Fibroblast of skin of back (primary cell): ENCODE measurements around the gene MYBL2. TPM values are rescaled to one million over a fixed set of nuclear protein-coding genes. Genes with fewer than 3 reads are reported as not detected.
"Not testable (repeated sequence)": the region's sequence is repeated elsewhere in the genome, so short reads cannot be mapped to it uniquely, and the experiment has no call there.

ENCODE experiments used
- DNase-seq: peaks from one replicate; pipeline ENCODE4 v3.0.0-alpha.2; 2013
- polyA plus RNA-seq, 2 experiments: library from polyadenylated mRNA; unstranded; fragments of 120-200 nt; gene quantifications; one replicate each; pipeline ENCODE4 v1.2.1, GENCODE V29; 2013; ENCODE audit not compliant: insufficient read length in 2 of 2

Gene MYBL2
- 114 TPM for polyA plus RNA-seq (2013, experiment 1 of 2; ENCODE audit: insufficient read length)
- polyA plus RNA-seq (2013, experiment 2 of 2; ENCODE audit: insufficient read length), result 13.7 TPM

GRCh38 chr20:43666376-43667328 is at the start of gene MYBL2:
MYBL2 (plus strand) TSS chr20:43667114; CDS start chr20:43667284, 170 bp downstream.
- DNase-seq, result peak; percentile 63

- no peak for DNase-seq
These were observed 35.3 kb upstream of the MYBL2 start for GRCh38 chr20:43631598-43631997.

GRCh38 chr20:43636429-43636828 is 30.5 kb upstream of the MYBL2 start:
- no peak for DNase-seq

GRCh38 chr20:43642548-43642947 is 24.4 kb upstream of the MYBL2 start:
- no peak for DNase-seq

GRCh38 chr20:43650997-43651525 is 15.9 kb upstream of the MYBL2 start:
- no peak for DNase-seq

GRCh38 chr20:43651650-43652184 is 15.2 kb upstream of the MYBL2 start:
- not testable (repeated sequence) for DNase-seq

- DNase-seq, result no peak
These were observed 12.9 kb upstream of the MYBL2 start for GRCh38 chr20:43653966-43654365.

- DNase-seq, result not testable (repeated sequence)
These were observed 11.7 kb upstream of the MYBL2 start for GRCh38 chr20:43655176-43655575.

- DNase-seq, result no peak
These were observed 11.0 kb upstream of the MYBL2 start for GRCh38 chr20:43655937-43656336.

- DNase-seq, result peak; percentile 50
These were observed 8.7 kb upstream of the MYBL2 start for GRCh38 chr20:43658069-43658722.

GRCh38 chr20:43658723-43659419 is 8.0 kb upstream of the MYBL2 start:
- no peak for DNase-seq

GRCh38 chr20:43662943-43663655 is 3.8 kb upstream of the MYBL2 start:
- no peak for DNase-seq

GRCh38 chr20:43665466-43666176 is 1.3 kb upstream of the MYBL2 start:
- no peak for DNase-seq

- DNase-seq, result peak; percentile 34
These were observed 623 bp downstream of the MYBL2 start for GRCh38 chr20:43667341-43668132.

GRCh38 chr20:43669332-43669731 is 2.4 kb downstream of the MYBL2 start:
- DNase-seq, result no peak

GRCh38 chr20:43670423-43670822 is 3.5 kb downstream of the MYBL2 start:
- DNase-seq, result no peak

- DNase-seq, result no peak
These were observed 9.5 kb downstream of the MYBL2 start for GRCh38 chr20:43676368-43676767.

- DNase-seq, result no peak
These were observed 14.1 kb downstream of the MYBL2 start for GRCh38 chr20:43680981-43681380.

GRCh38 chr20:43681468-43681942 is 14.6 kb downstream of the MYBL2 start:
- DNase-seq, result no peak

GRCh38 chr20:43681991-43682410 is 15.1 kb downstream of the MYBL2 start:
- no peak for DNase-seq
